Inferior parietal cortex (tissue), 1 donor: ENCODE measurements around the gene KATNIP.

Experiments
- DNase-seq: peaks from one replicate; pipeline ENCODE4 v3.0.0-alpha.2; 2016; ENCODE audit errors: extremely low spot score

Gene KATNIP

DNA sequence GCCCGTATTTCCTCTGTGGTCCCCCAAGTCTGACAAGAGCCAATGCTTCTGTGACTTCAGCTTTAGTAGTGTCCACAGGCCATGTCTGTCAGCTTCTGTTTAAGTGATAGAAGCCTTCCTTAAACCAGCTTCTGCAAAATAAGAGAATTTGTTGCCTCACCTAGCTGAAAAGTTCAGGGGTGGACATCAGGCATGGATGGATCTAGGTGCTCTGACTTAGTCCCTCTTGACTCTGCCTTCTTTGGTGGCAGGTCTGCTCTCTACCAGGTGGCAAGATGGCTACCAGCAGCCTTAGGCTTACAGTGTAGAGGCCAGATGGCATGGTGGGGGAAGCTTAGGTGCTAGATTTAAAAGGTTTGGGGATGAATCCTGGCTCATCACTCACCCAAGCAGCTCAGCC is 33.7 kb downstream of the KATNIP start:
- no peak for DNase-seq

DNA sequence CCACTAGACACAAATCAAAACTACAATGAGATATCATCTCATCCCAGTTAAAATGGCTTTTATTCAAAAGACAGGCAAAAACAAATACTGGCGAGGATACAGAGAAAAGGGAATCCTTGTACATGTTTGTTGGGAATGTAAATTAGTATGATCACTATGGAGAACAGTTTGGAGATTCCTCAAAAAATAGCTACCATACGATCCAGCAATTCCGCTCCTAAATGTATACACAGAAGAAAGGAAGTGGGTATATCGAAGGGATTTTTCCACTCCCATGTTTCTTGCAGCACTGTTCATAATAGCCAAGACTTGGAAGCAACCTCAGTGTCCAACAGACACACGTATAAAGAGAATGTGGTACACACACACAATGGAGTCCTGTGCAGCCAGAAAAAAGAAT is 35.3 kb downstream of the KATNIP start:
- DNase-seq = no peak

DNA sequence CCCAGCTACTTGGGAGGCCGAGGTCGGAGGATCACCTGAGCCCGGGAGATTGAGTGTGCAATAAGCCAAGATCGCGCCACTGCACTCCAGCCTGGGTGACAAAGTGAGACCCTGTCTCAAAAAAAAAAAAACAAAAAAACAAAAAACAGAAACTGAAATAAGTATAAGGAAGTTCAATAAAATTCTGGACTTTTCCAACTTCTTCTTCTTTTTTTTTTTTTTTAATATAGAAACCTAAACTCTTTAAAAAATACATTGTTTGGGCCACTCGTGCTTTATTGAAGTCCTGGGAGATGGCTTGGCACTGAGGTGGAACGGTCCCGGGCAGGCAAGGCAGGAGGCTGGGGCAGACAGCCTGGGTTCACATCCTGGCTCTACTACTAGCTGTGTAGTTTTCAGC is 36.8 kb downstream of the KATNIP start:
- no peak for DNase-seq

DNA sequence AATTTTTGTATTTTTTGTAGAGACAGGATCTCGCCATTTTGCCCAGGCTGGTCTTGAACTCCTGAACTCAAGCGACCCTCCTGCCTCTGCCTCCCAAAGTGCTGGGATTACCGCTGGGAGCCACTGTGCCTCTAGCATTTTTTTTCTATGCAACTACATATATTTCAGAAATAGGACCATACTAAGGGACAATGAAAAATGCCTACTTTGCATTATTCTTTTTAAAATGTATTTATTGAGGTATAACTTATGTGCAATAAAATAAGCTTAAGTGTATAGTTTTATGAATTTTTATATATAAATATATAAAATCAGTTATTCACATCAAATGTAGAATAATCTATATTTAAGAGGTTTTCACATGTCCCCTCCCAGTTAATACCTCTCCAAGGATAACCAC is 38.1 kb downstream of the KATNIP start:
- DNase-seq = no peak

DNA sequence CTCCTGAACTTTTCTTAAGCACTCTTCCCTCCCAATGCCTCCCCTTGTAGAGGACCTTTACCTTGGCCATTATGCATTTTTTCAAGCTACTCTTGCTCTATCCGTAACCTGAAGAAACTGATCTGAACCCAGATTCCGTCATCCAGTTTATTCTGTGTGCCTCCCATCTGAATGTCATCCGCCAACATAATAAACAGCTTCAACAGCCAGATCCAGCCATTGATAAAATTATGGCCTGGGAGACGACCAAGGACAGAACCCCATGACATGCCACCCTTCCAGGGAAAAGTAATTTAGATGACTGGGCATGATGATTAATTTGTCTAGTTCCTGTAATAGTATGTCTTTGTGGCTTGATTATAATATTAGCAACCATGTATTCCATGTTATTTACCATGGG is 41.9 kb downstream of the KATNIP start:
- DNase-seq = no peak

DNA sequence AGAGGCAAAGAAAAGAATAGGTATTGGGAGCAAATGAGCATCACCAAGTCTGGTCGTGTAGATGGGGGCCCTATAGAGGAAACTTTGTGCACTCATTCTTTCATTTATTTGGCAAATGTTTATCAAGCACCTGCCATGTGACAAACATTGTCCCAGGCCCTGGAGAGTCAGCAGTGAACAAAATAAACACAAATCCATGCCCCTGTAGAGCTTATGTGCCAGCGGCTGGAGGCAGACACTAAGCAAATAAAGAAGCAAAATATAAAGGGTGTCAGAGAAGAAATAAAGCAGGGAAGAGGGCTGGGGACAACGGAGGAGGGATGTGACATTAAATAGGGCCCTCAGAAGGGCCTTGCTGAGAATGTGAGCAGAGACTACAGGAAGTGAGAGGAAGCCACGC is 45.5 kb downstream of the KATNIP start:
- DNase-seq = no peak

DNA sequence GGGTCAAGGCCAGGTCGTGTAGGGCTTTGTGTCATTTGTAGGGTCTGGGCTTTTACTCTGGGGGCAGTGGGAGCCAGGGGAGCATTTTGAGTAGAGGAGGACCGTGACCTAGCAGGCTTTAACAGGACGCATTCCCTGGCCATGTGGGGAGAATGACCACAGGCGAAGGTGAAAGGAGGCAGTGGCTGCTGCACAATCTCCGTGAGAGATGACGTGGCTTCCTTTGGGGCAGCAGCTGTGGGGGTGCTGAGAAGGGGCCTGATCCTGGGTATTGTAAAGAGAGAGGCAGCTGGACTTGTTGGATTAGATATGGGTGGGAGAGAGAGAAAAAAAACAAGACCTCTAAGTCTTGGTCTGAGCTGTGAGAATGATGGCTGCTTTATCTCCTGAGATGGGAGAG is 46.0 kb downstream of the KATNIP start:
- no peak for DNase-seq

DNA sequence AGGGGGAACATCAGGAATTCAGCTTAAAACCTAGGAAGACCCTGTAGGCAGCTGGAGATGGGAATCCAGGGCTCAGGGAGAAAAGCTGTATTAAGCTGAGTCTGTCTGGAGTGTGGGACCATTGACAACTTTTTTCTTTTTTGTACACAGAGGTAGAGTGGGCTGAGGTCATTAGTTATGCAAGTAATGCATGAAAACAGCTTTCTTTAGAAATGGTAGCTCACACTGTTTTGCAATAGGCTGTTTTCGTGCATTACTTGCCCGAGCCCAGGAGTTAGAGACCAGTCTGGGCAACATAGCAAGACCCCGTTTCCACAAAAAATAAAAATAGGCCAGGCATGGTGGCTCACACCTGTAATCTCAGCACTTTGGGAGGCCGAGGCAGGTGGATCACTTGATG is 46.5 kb downstream of the KATNIP start:
- DNase-seq = no peak

DNA sequence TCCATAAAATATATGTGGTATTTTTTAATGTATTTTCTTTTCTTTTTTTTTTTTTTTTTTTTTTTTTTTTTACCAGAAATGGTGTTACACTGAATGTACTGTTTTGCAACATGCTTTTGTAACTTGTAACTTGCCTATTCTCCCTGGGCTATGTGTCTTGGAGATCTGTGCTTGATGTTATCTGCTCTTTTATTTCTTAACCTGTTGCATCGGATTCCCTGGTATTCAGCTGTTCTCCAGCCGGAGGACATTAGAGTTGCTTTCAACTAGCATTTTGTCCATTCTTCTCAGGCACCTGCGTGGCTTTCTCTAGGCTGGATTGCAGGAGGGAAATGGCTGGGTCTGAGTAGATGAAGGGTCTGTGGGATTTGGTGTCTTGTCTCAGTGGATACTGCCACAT is 47.4 kb downstream of the KATNIP start:
- no peak for DNase-seq

DNA sequence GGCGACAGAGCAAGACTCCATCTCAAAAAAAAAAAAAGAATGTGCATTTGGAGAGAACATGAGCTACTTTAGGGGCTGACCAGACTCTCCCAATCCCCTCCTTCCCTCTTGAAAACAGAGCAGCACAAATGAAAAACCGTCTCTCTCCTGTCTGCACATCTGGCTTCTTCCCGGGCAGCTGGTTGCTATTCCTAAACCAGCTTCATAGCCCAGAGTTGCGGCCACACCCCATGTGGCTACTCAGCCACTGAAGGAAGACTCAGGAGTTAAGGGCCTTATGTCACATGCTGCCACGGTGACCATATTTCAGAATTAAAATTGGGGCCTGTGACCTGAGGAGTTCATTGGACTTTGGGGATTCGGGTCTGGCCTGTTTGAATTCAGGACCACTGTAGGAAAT is 48.3 kb downstream of the KATNIP start:
- no peak for DNase-seq

DNA sequence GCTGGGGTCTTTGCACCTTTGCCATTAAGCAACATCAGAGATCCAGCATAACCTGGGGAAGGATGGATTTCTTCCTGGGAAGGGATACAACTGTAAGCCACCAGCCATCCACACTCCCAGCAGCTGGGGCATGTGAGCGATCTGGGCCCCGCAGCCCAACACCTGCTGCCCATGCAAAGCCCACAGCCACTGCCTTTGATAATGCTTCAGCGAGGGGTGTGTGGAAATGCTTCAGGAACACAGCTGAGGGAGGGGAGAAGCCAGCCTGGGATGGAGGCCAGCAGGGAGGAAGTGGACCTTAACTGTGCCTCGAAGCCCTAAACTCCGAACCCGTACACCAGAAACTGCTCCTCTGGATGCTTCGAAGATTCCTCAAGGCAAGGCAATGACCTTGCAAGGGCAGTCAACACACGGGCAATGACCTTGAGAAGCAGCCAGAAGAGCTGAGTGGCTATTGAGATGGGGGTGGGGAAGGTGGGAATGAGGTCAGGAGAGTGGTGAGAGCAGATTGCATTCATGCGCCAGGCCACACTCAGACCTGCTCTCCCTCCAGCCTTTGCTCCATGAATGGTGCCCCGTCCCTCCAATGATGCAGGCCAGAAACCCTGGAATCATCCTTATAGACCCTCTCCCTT is 49.1 kb downstream of the KATNIP start:
- DNase-seq = no peak

DNA sequence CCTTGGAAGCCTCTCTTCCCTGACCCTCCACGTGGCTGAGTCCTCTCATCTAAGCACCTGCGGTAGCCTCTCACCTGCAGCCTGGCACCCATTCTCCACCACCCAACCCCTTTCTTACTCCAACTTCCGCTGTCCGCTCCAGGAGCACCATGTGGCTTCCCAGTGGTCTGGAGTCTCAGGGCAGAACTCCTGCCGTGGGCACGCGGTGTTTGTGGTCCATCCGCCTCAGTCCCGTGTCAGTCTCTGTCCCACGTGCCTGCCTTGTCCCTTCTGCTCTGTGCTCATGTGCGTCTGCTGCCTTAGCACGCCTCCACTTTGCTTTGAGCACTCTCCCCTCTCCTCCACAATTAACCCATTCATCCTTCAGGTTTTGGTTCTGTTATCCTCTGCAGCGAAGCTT is 49.7 kb downstream of the KATNIP start:
- DNase-seq = no peak
